HG02938 (cell line): ENCODE measurements around the gene TMEM267.
"Not testable (repeated sequence)": the region's sequence is repeated elsewhere in the genome, so short reads cannot be mapped to it uniquely, and the experiment has no call there.

Source experiments
- ATAC-seq: cut with Tn5 transposase; IDR thresholded peaks from one replicate; pipeline ENCODE4 v1.9.1; 2021; ENCODE audit warnings: mild to moderate bottlenecking, moderate library complexity; ENCODE audit not compliant: unreplicated experiment

Gene TMEM267

DNA sequence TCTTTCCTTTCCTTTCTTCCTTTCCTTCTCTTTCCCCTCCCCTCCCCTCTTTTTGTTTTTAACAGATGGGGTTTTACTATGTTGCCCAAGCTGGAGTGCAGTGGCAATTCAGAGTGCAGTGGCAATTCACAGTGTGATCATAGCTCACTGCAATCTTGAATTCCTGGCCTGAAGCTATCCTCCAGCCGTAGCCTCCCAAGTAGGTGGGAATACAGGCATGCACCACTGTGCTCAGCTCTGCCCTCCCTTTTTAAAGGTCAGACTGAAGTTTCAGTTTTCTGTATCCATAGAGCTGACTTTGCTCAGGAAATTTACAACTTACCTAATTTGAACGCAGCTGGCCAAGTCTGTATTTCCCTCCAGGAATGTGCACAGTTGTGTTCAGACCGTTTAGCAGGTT is 72.2 kb downstream of the TMEM267 start:
- ATAC-seq = no peak

DNA sequence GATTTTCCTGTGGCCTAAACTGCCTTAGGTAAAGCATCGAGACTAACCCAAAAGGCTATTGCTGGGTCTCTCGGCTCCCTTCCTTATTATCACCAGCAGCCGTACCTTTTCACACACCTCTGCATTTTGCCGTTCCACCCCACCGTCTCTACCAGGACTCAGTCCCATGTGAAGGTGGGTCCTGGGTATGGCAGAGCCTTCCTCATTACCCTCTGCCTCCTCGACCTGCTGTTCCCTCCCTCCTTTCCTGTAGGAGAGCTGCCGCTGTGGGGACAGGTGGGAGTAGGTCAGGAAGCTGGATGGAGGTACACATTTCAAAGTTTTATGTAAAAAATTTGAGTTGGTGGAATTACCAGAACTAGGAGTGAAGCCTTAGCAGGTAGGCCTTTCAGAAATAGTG is 73.3 kb downstream of the TMEM267 start:
- no peak for ATAC-seq

DNA sequence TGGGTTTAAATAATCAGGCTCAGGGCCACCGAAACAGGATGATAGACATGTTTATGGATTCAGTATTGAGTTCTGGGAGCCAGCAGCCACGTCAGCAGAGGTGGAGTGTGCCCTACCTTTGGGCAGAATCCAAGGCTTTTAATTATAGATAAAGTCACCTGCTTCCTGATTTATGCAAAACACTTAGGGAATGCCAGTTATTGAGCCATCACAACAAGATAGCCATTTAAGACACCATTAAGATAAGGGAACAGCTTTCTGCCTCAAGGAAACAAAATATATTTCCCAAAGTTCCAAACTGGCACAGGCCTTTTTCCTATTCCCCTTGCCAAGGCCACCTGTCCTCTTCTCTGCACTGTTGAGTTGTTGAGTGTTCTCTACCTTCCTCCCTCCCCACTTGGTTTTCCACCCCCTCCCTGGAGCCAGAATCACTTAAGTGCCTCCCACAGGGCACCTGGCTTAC is 73.8 kb downstream of the TMEM267 start:
- no peak for ATAC-seq

DNA sequence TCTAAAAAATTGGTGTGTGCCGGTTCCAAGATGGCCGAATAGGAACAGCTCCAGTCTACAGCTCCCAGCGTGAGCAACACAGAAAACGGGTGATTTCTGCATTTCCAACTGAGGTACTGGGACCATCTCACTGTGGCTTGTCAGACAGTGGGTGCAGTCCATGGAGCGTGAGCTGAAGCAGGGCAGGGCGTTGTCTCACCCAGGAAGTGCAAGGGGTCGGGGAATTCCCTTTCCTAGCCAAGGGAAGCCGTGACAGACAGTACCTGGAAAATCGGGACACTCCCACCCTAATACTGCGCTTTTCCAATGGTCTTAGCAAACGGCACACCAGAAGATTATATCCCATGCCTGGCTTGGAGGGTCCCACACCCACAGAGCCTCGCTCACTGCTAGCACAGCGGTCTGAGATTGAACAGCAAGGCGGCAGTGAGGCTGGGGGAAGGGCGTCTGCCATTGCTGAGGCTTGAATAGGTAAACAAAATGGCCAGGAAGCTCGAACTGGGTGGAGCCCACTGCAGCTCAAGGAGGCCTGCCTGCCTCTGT is 81.1 kb downstream of the TMEM267 start:
- not testable (repeated sequence) for ATAC-seq

- no peak for ATAC-seq
Observed at GRCh38 chr5:43401827-43402226, 81.8 kb downstream of the TMEM267 start.

DNA sequence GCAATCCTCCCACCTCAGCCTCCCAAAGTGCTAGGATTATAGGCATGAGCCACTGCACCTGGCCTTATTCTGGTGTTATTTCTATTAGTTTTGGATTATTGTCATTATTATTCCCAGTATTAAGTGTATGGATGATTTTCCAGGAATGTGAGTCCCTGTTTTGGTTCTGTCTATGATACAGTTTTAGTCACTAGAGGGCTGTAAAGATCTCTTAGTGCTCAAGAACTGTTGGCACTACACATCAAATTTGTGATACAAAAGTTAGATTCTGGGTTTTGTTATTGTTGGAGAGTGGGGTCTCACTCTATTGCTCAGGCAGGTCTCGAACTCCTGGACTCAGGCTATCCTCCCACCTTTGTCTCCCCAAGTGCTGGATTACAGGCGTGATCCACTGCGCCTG is 83.6 kb downstream of the TMEM267 start:
- no peak for ATAC-seq

DNA sequence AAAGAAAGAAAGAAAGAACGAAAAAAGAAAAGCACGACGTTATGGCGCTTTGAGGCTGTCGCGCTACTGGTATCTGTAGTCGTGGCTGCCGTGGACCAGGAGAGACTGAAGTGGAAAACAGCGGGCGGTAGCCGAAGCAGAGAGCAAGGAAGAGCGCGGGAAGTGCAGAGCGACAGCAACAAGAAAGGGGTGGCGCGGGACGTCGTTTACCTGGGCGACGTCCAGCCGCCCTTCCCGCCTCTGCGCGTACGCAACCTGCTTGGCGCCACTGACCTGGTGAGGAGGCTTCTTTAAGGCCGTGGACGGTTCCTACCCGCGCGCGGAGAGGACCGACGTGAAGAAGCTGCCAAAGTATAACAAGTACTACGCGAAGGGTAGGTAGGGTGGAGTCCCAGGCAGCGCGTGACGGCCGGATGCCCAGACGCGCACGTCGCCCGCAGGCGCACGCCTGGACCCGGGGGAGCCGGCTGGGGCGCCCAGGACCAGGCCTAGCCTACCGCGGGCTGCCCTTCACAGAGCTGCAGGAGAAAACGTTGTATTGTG is 86.8 kb downstream of the TMEM267 start:
- ATAC-seq = peak; percentile 92
